Measurements from ENCODE around the gene OSBPL10. TPM values are rescaled to one million over a fixed set of nuclear protein-coding genes. Genes with fewer than 3 reads are reported as not detected.
A peak's percentile ranks its signal among the peaks of the same experiment; 100 is the strongest.

Gene OSBPL10
- total and polyA plus RNA-seq, 2 donors (not counting 1 experiment from before 2014, with no cell fraction given), result 88.5 to 310 TPM

- Histone ChIP-seq H3K9me3 (ENCODE audit: control extremely low read depth in 1 of 3, control insufficient read depth in 2 of 3, insufficient read depth in 1 of 3, low read length in 2 of 3) (peaks cover under 1 to 8% (median under 1%) of the 10 kb centered on the region in 3 donors), H3K4me1 (ENCODE audit: control insufficient read depth in 2 of 2, insufficient read depth in 2 of 2, low read length in 2 of 2) (peaks cover 39% of the 10 kb centered on the region in 2 donors), H4K20me1 (ENCODE audit: control insufficient read depth, insufficient read depth, low read length, poor library complexity, severe bottlenecking) (no peaks in the 10 kb centered on the region), H3K4me2 (replicated peaks; ENCODE audit: low read depth, low read length, poor library complexity, severe bottlenecking) (peak overlapping the region; percentile 50), H3K27ac (ENCODE audit: low read length in 2 of 2) (peak overlapping the region; percentile 59 to 85), H2AFZ (ENCODE audit: insufficient read depth, low read depth, low read length, poor library complexity, severe bottlenecking) (peak overlapping the region; percentile 57), H3K79me2 (ENCODE audit: control insufficient read depth, insufficient read depth, low read length) (no peaks in the 10 kb centered on the region), H3K27me3 (replicated peaks in 1 of 4; ENCODE audit: control extremely low read depth in 1 of 4, control insufficient read depth in 3 of 4, insufficient read depth in 4 of 4, low read length in 3 of 4) (no peaks in the 10 kb centered on the region), H3K9ac (ENCODE audit: low read length) (peak overlapping the region; percentile 4), H3K36me3 (replicated peaks in 1 of 2; ENCODE audit: control extremely low read depth in 1 of 2, control insufficient read depth in 1 of 2, extremely low read depth in 1 of 2, insufficient read depth in 2 of 2, low read length in 1 of 2) (peaks cover 0 to 6% of the 10 kb centered on the region in 2 experiments), H3K4me3 (ENCODE audit: control extremely low read depth in 1 of 5, extremely low read depth in 1 of 5, insufficient read depth in 1 of 5, low read depth in 2 of 5, low read length in 4 of 5) (peak overlapping the region in 1 of 5 experiments; percentile 1)
- DNase-seq (peak; percentile 27), ATAC-seq (ENCODE audit: low read depth) (peak; percentile 88)
- H3K4me3 Mint-ChIP-seq, result peak overlapping the region; percentile 83
- ChIA-PET POLR2A (interaction anchor here (2.1 kb wide), 1 partner anchor 18 kb away, joined by 11 read pairs; the partner anchor contains the start of genes OSBPL10 and ZNF860), CTCF (interaction anchor here (0.9 to 3.0 kb wide), 10 partner anchors 9 to 275 kb away, joined by 3 to 19 read pairs (median 4); no protein-coding TSS in a partner anchor)
- 86% methylated on average over 1 of the region's 7 CpGs for WGBS (ENCODE audit: insufficient coverage)
- H3K9me3 Mint-ChIP-seq (ENCODE audit: insufficient read depth), result no peaks in the 10 kb centered on the region
- no peak for TF ChIP-seq EZH2 (IDR thresholded peaks at IDR 0.05; ENCODE audit: borderline replicate concordance, insufficient read depth, low read depth, low read length, poor library complexity, severe bottlenecking)
- no peak for TF ChIP-seq CTCF (IDR thresholded peaks at IDR 0.05)
- peaks cover 66% of the 10 kb centered on the region for H3K4me1 Mint-ChIP-seq
- H3K27ac Mint-ChIP-seq, result peak overlapping the region; percentile 98
- H3K27me3 Mint-ChIP-seq, result no peaks in the 10 kb centered on the region
- intact Hi-C loops (cut with micrococcal nuclease), result loop anchor here (2.0 kb wide), 1 partner anchor 19 kb away; the partner anchor contains the start of genes OSBPL10 and ZNF860
These were observed 18.9 kb upstream of the OSBPL10 start for GRCh38 chr3:31999907-32000439.

GRCh38 chr3:31997500-31997899, 16.4 kb upstream of the OSBPL10 start:
- Histone ChIP-seq H3K79me2 (ENCODE audit: control insufficient read depth, insufficient read depth, low read length) (no peaks in the 10 kb centered on the region), H3K27ac (ENCODE audit: low read length in 2 of 2) (peak overlapping the region in 1 of 2 donors; percentile 85), H3K4me2 (replicated peaks; ENCODE audit: low read depth, low read length, poor library complexity, severe bottlenecking) (no peak overlapping the region), H3K4me3 (ENCODE audit: control extremely low read depth in 1 of 5, extremely low read depth in 1 of 5, insufficient read depth in 1 of 5, low read depth in 2 of 5, low read length in 4 of 5) (no peak overlapping the region), H3K4me1 (ENCODE audit: control insufficient read depth in 2 of 2, insufficient read depth in 2 of 2, low read length in 2 of 2) (peaks cover 24 to 27% of the 10 kb centered on the region in 2 donors), H2AFZ (ENCODE audit: insufficient read depth, low read depth, low read length, poor library complexity, severe bottlenecking) (no peak overlapping the region), H4K20me1 (ENCODE audit: control insufficient read depth, insufficient read depth, low read length, poor library complexity, severe bottlenecking) (no peaks in the 10 kb centered on the region), H3K36me3 (replicated peaks in 1 of 2; ENCODE audit: control extremely low read depth in 1 of 2, control insufficient read depth in 1 of 2, extremely low read depth in 1 of 2, insufficient read depth in 2 of 2, low read length in 1 of 2) (peaks cover 0 to 6% of the 10 kb centered on the region in 2 experiments), H3K27me3 (replicated peaks in 1 of 4; ENCODE audit: control extremely low read depth in 1 of 4, control insufficient read depth in 3 of 4, insufficient read depth in 4 of 4, low read length in 3 of 4) (no peaks in the 10 kb centered on the region), H3K9me3 (ENCODE audit: control extremely low read depth in 1 of 3, control insufficient read depth in 2 of 3, insufficient read depth in 1 of 3, low read length in 2 of 3) (peaks cover 8 to 22% (median 17%) of the 10 kb centered on the region in 3 donors), H3K9ac (ENCODE audit: low read length) (no peak overlapping the region)
- DNase-seq, result no peak
- H3K27ac Mint-ChIP-seq, result peak overlapping the region; percentile 77
- CTCF ChIA-PET, result interaction anchor here (1.3 kb wide), 1 partner anchor 14 kb away, joined by 4 read pairs; no protein-coding TSS in a partner anchor
- no peaks in the 10 kb centered on the region for H3K9me3 Mint-ChIP-seq (ENCODE audit: insufficient read depth)
- POLR2A ChIA-PET, result interaction anchor here (0.6 to 1.2 kb wide), 2 partner anchors 12 to 205 kb away, joined by 3 read pairs; no protein-coding TSS in a partner anchor
- H3K4me1 Mint-ChIP-seq, result peaks cover 48% of the 10 kb centered on the region
- TF ChIP-seq CTCF (IDR thresholded peaks at IDR 0.05) (no peak), EZH2 (IDR thresholded peaks at IDR 0.05; ENCODE audit: borderline replicate concordance, insufficient read depth, low read depth, low read length, poor library complexity, severe bottlenecking) (no peak)
- H3K4me3 Mint-ChIP-seq, result no peak overlapping the region
- WGBS (ENCODE audit: insufficient coverage), result 100% methylated on average over 1 of the region's 6 CpGs
- intact Hi-C loops (cut with micrococcal nuclease), result loop anchor here (2.0 kb wide), 1 partner anchor 13 kb away; no protein-coding TSS in a partner anchor
- ATAC-seq (ENCODE audit: low read depth), result no peak
- H3K27me3 Mint-ChIP-seq, result no peaks in the 10 kb centered on the region

All from B cell (primary cell).